Erythroblast (primary cell): ENCODE data around the gene CRYBG3.

Experiments
- GATA1 ChIP-seq: IDR thresholded peaks from 2 replicates; pipeline ENCODE4 v1.6.1; 2011; ENCODE audit warnings: low read depth, mild to moderate bottlenecking, control low read depth, low read length, moderate library complexity
- POLR2A ChIP-seq: IDR thresholded peaks from 2 replicates; pipeline ENCODE4 v1.6.1; 2011; ENCODE audit warnings: mild to moderate bottlenecking, low read length

DNA sequence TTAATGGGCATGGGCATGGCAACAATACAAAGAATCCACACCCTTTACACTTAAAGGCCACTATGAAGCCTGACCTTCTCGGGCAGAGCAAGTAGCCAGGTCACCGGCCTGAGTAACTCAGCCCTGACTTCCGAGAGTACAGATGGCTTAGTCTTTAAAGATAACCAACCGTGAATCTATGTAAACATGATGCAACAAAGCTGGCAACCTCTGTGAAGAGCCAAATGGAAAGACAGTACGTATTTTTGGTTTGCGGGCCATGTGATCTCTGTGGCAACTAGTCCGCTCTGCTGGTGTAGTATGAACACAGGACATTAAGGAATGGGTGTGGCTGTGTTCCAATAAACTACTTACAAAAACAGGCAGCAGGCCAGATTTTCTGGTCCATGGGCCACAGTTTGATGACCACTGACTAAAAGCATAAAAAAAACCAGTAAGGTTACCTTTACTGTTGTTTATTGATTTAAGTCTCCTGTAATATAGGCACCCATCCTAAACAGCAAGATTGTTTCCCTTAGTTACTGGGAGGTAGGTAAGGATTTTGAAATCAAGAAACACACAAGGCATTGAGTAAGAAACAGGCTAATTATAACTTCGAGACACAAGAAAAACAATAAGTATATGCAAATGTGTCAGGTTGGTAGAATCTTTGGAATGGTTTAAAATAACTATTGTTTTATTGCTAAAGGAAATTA is 136.0 kb downstream of the CRYBG3 start:
- TF ChIP-seq POLR2A (no peak), GATA1 (no peak)
